Loucy (cell line): ENCODE measurements around the gene IRF2BP2.

ENCODE experiments used
- H2AFZ ChIP-seq: fragments of 200-600 bp; sonication (generic); 2 replicates; pipeline ENCODE4 v1.6.0; 2016; ENCODE audit warnings: antibody characterized with exemption, mild to moderate bottlenecking, low read length, moderate library complexity
- H3F3A ChIP-seq: fragments of 200-600 bp; 2 replicates; pipeline ENCODE4 v1.6.0; 2016; ENCODE audit warnings: antibody characterized with exemption, low read depth, mild to moderate bottlenecking
- H3K27me3 ChIP-seq: fragments of 200-600 bp; sonication (generic); 2 replicates; pipeline ENCODE4 v1.6.1; 2014; ENCODE audit warnings: low read length, mild to moderate bottlenecking; ENCODE audit not compliant: insufficient read depth, poor library complexity, severe bottlenecking
- H3K36me3 ChIP-seq: fragments of 200-600 bp; sonication (generic); 2 replicates; pipeline ENCODE4 v1.6.1; 2016; ENCODE audit warnings: low read length; ENCODE audit not compliant: insufficient read depth
- H3K4me1 ChIP-seq: fragments of 200-600 bp; sonication (generic); 2 replicates; pipeline ENCODE4 v1.5.1; 2014; ENCODE audit warnings: low read length, mild to moderate bottlenecking; ENCODE audit not compliant: insufficient read depth, poor library complexity, severe bottlenecking
- H3K4me2 ChIP-seq: fragments of 200-600 bp; sonication (generic); 2 replicates; pipeline ENCODE4 v1.6.0; 2014; ENCODE audit warnings: antibody characterized with exemption, low read length, low read depth, mild to moderate bottlenecking; ENCODE audit not compliant: poor library complexity, severe bottlenecking
- H3K4me3 ChIP-seq: fragments of 200-600 bp; sonication (generic); 2 replicates; pipeline ENCODE4 v1.5.1; 2014; ENCODE audit warnings: low read length, mild to moderate bottlenecking, mixed read lengths; ENCODE audit not compliant: poor library complexity, severe bottlenecking
- H3K79me2 ChIP-seq: fragments of 200-600 bp; sonication (generic); 2 replicates; pipeline ENCODE4 v1.6.1; 2014; ENCODE audit warnings: low read length; ENCODE audit not compliant: insufficient read depth
- H3K9ac ChIP-seq: fragments of 200-600 bp; sonication (generic); 2 replicates; pipeline ENCODE4 v1.6.0; 2014; ENCODE audit warnings: mild to moderate bottlenecking, low read depth, low read length, moderate library complexity; ENCODE audit not compliant: poor library complexity, severe bottlenecking
- H3K9me2 ChIP-seq: fragments of 200-600 bp; sonication (generic); replicated peaks from 2 replicates; pipeline ENCODE4 v1.6.1; 2016; ENCODE audit warnings: low read depth, low read length, mixed read lengths
- H3K9me3 ChIP-seq: fragments of 200-600 bp; sonication (generic); 2 replicates; pipeline ENCODE4 v1.6.1; 2014; ENCODE audit warnings: mild to moderate bottlenecking, antibody characterized with exemption, low read length, low read depth; ENCODE audit not compliant: insufficient read depth
- H4K20me1 ChIP-seq: fragments of 200-600 bp; sonication (generic); 2 replicates; pipeline ENCODE4 v1.6.0; 2014; ENCODE audit warnings: antibody characterized with exemption, low read length, mild to moderate bottlenecking; ENCODE audit not compliant: insufficient read depth, poor library complexity, severe bottlenecking
- CTCF ChIP-seq: fragments of 200-600 bp; sonication (generic); conservative IDR thresholded peaks from 2 replicates; pipeline ENCODE4 v1.5.1; 2014; ENCODE audit warnings: mild to moderate bottlenecking, antibody characterized with exemption, low read length
- EZH2phosphoT487 ChIP-seq: fragments of 200-600 bp; IDR thresholded peaks from 2 replicates; pipeline ENCODE4 v1.6.1; 2018; ENCODE audit warnings: antibody characterized with exemption, mild to moderate bottlenecking, moderate library complexity, borderline replicate concordance

The IRF2BP2 gene

GRCh38 chr1:234570329-234571120, 39.5 kb downstream of the IRF2BP2 start:
- Histone ChIP-seq H3K4me2 (no peak overlapping the region), H3F3A (no peaks in the 10 kb centered on the region), H2AFZ (no peak overlapping the region)

GRCh38 chr1:234568345-234568744, 41.6 kb downstream of the IRF2BP2 start:
- Histone ChIP-seq H3F3A (no peaks in the 10 kb centered on the region), H4K20me1 (no peaks in the 10 kb centered on the region), H3K27me3 (no peaks in the 10 kb centered on the region), H3K36me3 (no peaks in the 10 kb centered on the region), H3K9ac (no peak overlapping the region), H3K4me3 (no peak overlapping the region), H3K9me2 (no peaks in the 10 kb centered on the region), H2AFZ (no peak overlapping the region), H3K4me1 (no peaks in the 10 kb centered on the region), H3K9me3 (no peaks in the 10 kb centered on the region), H3K4me2 (no peak overlapping the region), H3K79me2 (no peaks in the 10 kb centered on the region)
- no peak for TF ChIP-seq EZH2phosphoT487
- no peak for TF ChIP-seq CTCF

More at GRCh38 chr1:234570329-234571120, 39.5 kb downstream of the IRF2BP2 start:
- no peak for TF ChIP-seq EZH2phosphoT487
- Histone ChIP-seq H3K36me3 (no peaks in the 10 kb centered on the region), H4K20me1 (no peaks in the 10 kb centered on the region), H3K4me3 (no peak overlapping the region), H3K9ac (no peak overlapping the region), H3K9me2 (no peaks in the 10 kb centered on the region), H3K9me3 (no peaks in the 10 kb centered on the region), H3K27me3 (no peaks in the 10 kb centered on the region), H3K4me1 (no peaks in the 10 kb centered on the region), H3K79me2 (no peaks in the 10 kb centered on the region)

GRCh38 chr1:234565132-234565531, 44.8 kb downstream of the IRF2BP2 start:
- Histone ChIP-seq H3K36me3 (no peaks in the 10 kb centered on the region), H3K27me3 (no peaks in the 10 kb centered on the region), H4K20me1 (no peaks in the 10 kb centered on the region), H3K79me2 (no peaks in the 10 kb centered on the region), H3F3A (no peaks in the 10 kb centered on the region), H3K4me2 (no peak overlapping the region), H2AFZ (no peak overlapping the region), H3K4me1 (no peaks in the 10 kb centered on the region), H3K4me3 (no peak overlapping the region), H3K9me2 (no peaks in the 10 kb centered on the region), H3K9me3 (no peaks in the 10 kb centered on the region), H3K9ac (no peak overlapping the region)
- no peak for TF ChIP-seq CTCF
- no peak for TF ChIP-seq EZH2phosphoT487
